RCC 7860 (cell line): ENCODE measurements around the gene PTBP1.
"Not testable (repeated sequence)": the region's sequence is repeated elsewhere in the genome, so short reads cannot be mapped to it uniquely, and the experiment has no call there.

Experiments used
- DNase-seq: peaks from one replicate; pipeline ENCODE4 v3.0.0-alpha.2; 2015; ENCODE audit warnings: low spot score
- FAIRE-seq: peaks from 2 replicates; lab custom pipeline; 2012; peaks lifted over from hg19 to GRCh38; lab: Jason Lieb, UNC

The PTBP1 gene

DNA sequence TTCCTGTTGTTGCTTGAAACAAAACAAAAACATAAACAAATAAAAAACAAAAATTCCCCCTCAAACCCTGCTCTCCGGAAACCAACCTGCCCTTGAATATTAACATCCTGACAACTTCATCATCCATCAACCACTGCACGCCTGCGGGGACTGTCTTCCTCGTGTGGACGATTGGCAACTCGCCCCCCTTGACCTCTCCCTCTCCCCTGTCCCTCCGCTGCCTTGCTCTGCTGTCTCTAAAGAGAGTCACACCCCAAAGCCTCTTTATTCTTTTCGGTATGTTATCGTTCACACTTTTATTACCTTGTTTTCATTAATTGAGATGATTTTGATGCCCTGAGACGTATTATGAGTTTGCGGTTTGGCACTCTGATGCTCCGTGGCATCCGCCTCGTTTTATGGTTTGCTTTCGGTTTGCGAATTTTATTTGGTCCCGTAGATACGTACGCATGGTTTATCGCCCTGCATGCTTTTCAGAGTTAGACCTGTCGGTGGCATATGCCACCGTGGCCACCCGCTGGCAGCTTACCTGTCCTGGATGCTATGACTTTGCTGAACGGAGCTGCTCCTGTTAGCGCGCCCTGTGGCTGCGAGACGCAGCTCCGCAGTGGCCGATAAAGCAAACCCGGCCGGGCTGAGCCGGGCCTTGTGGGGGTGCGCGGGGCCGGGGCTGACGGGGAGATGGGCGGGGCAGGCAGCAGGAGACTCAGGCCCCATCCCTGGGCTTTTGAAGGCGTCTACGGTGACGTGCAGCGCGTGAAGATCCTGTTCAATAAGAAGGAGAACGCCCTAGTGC is 10.6 kb downstream of the PTBP1 start:
- DNase-seq, result no peak
- no peak for FAIRE-seq

DNA sequence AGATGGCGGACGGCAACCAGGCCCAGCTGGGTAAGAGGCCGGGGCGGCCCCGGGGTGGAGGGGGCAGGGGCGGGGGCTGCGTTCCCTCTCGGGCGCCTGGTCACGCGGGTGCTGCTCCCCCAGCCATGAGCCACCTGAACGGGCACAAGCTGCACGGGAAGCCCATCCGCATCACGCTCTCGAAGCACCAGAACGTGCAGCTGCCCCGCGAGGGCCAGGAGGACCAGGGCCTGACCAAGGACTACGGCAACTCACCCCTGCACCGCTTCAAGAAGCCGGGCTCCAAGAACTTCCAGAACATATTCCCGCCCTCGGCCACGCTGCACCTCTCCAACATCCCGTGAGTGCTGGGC is 11.1 kb downstream of the PTBP1 start:
- DNase-seq (no peak), FAIRE-seq (no peak)

GRCh38 chr19:810077-810855 is 13.0 kb downstream of the PTBP1 start:
- no peak for DNase-seq
- no peak for FAIRE-seq

- DNase-seq, result no peak
- FAIRE-seq, result no peak
These were observed 13.7 kb downstream of the PTBP1 start for GRCh38 chr19:810883-811489.

DNA sequence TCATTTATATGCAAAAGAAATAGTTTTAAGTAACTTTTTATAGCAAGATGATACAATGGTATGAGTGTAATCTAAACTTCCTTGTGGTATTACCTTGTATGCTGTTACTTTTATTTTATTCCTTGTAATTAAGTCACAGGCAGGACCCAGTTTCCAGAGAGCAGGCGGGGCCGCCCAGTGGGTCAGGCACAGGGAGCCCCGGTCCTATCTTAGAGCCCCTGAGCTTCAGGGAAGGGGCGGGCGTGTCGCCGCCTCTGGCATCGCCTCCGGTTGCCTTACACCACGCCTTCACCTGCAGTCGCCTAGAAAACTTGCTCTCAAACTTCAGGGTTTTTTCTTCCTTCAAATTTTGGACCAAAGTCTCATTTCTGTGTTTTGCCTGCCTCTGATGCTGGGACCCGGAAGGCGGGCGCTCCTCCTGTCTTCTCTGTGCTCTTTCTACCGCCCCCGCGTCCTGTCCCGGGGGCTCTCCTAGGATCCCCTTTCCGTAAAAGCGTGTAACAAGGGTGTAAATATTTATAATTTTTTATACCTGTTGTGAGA is 14.3 kb downstream of the PTBP1 start:
- DNase-seq (no peak), FAIRE-seq (no peak)

GRCh38 chr19:812049-812746 is 14.9 kb downstream of the PTBP1 start:
- FAIRE-seq, result no peak

GRCh38 chr19:812747-813218 is 15.5 kb downstream of the PTBP1 start:
- FAIRE-seq (no peak), DNase-seq (no peak)

More at GRCh38 chr19:812049-812746, 14.9 kb downstream of the PTBP1 start:
- DNase-seq, result no peak

DNA sequence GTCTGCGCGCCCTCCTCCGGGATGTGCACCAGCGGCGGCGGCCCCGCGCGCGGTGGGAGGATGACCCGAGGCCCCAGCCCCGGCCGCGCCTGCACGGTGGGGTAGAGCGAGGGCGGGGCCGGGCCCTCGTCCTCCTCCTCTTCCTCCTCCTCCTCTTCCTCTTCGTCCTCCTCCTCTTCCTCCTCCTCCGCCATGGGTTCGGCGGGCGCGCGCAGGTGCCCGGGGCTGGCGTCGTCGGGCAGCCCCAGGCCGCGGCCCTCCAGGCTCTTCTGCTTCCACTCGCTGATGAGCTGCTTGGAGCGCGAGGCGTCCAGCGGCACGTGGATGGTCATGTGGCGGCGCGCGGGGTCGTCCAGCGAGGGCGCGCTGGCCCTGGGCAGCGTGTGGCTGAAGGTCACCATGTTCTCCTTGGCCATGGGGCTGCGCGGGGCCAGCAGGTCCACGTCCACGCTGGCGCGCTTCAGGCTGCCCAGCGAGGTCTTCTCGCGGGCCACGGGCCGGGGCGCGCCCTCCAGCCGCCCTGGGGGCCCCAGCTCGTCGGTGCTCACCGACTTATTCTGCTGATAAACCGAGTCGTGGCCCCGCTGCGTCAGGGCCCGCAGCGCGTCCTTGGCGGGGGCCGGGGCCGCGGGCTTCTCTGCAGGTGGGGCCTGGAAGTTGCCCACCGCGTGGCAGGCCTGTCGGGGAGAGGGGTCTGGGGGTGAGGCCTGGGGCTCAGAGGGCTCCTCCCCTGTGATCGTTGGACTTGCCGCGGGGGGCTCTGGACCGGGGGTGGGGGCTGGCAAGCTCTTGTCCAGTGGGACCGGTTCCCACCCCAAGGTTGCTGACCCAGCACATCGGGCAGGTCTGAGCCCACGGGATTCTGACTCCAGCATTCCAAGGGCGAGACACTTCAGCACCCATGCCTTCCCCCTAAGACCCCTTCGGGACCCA is 16.2 kb downstream of the PTBP1 start:
- FAIRE-seq (no peak), DNase-seq (no peak)

GRCh38 chr19:814152-815078 is 17.2 kb downstream of the PTBP1 start:
- no peak for FAIRE-seq
- no peak for DNase-seq

DNA sequence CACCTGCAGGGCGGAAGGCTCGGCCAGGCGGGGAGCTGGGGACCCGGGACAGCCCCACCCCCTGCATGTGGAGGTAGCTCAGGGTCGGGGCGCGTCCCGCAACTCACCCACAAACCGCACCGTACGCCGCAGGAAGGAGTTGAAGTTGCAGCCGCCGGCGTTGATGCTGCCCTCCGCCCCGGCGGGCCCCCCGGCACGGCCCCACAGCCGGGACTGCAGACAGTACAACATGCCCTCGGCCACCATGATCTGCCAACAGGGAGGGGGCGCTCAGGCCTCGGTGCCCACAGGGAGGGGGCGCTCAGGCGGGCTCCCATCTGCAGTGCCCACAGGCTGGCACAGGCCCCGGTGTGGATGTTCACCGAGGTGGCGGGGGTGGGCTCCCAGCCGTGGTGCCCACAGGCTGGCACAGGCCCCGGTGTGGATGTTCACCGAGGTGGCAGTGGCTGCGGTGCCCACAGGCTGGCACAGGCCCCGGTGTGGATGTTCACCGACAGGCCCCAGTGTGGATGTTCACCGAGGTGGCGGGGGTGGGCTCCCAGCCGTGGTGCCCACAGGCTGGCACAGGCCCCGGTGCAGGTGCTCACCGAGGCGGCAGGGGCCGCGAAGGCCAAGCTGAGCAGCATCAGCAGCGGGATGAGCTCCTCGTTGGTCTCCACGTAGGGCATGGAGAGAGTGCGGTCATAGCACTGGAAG is 18.0 kb downstream of the PTBP1 start:
- FAIRE-seq, result no peak

DNA sequence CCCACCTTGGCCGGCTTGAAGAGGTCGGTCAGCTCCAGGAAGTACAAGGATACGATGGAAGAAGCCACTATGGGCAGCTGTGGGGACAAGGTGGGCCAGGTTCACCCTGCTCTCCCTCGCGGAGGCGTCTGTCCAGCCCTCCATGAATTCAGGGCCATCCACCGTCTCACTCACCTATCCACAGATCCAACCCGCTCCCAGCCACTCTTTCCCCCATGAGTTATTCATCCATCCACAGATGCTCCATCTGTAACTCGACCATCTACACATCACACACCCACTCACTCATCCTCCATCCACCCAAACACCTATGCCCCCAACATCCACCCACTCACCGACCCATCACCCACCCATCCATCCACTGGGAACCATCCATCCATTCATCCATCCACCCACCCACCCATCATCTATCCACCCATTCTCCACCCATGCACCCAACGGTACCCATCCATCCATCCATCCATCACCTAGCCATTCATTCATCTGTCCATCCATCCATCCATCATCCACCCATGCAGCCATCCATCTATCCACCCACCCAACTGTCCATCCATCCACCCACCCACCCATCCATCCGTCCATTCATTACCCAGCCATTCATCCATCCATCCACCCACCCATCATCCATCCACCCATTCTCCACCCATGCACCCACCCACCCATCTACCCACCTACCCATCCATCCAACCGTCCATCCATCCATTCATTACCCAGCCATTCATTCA is 18.7 kb downstream of the PTBP1 start:
- DNase-seq (no peak), FAIRE-seq (no peak)

More for the DNA sequence above, 18.0 kb downstream of the PTBP1 start:
- no peak for DNase-seq

- DNase-seq (no peak), FAIRE-seq (no peak)
These were observed 19.2 kb downstream of the PTBP1 start for GRCh38 chr19:816500-816857.

- not testable (repeated sequence) for DNase-seq, FAIRE-seq
These were observed 23.0 kb downstream of the PTBP1 start for GRCh38 chr19:820212-820611.

- FAIRE-seq, result no peak
These were observed 24.1 kb downstream of the PTBP1 start for GRCh38 chr19:821231-821824.

DNA sequence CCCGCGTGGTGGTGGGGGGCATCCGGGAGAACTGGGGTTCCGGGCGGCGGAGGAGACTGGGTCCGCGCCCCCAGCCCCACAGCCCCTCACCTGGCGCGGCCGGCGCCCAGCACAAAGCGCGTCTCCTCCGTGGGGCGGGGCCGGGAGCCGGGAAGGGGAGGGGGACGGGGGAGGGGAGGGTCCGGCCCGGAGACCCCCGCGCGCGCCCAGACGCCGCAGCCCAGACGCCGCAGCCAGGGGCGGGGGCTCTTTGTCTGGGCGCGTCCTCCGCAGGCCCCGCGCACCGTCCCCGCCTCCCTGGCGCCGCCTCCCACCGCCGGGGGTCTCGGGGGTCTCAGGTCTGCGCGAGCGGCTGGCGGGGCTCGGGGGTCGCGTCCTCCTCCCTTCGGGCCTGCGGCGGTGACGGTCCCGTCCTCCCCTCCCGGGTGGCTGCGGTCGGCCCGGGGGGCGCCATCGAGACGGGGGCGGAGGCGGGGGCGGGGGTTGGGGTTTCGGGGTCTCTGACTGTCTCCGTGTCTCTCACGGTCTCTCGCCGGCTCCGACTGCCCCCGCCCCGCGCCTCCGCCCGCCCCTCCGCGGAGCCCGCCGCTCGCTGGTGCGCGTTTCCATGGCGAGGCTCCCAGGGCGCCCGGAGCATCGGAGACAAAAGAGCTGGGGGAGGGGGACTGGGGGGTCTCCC is 24.7 kb downstream of the PTBP1 start, which contains the start of gene PLPPR3:
PLPPR3 (minus strand) TSS at position 131 of the 679 bp plus-strand sequence. CDS start 396 bp downstream, outside the sequence.
- no peak for FAIRE-seq
- no peak for DNase-seq

More at GRCh38 chr19:821231-821824, 24.1 kb downstream of the PTBP1 start:
- no peak for DNase-seq

DNA sequence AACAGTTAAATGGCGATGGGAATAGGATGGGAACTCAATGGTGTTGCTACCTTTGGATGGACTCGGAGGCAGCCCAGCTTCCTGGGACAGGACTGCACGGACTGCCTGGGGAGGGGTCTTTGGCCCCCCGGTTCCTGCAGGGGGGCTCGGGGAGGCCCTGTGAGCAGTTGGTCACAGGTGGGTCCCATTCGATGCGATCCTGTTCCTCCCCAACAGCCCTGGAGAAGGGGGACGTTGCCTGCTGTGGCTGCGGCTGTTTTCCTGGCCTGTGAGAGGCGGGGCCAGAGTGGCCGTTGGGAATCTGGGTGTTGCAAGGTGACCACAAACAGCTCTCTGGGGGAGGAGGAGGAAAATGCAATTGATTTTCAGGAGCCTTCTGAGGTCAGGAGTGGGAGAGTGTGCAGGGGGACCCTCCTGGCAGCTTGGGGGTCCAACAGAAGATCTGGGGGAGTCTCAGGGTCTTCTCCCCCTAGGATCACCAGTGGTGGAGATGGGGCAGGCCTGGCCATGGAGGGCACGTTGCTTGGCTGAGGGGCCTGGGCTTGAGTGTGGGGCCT is 26.4 kb downstream of the PTBP1 start:
- FAIRE-seq (no peak), DNase-seq (peak; percentile 24)
